ELF-1 (cell line): ENCODE data around the gene HYAL4.

Source experiments
- DNase-seq: peaks from one replicate; pipeline ENCODE4 v3.0.0-alpha.2; 2016; ENCODE audit warnings: low read depth, low spot score

Gene HYAL4

DNA sequence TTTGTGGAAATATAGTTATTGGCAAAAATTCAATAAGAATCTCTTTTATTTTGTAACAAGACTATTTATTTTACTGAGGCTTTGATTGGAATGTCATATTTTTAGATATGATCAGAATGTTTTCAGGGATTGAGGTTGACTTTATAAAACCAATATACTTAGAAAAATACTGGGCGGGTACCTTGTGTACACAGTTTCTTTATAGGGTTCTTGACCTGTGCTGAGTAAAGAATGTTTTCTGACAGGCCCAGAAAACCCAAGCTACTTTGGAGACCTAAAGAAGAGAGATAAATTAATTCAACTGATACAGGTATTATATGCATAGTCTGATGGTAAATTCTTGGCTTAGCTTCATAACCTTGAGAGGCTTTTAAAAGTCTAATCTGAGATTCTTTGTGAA is 56.1 kb downstream of the HYAL4 start:
- DNase-seq = no peak

- no peak for DNase-seq
Measured at GRCh38 chr7:123905714-123906113, 60.7 kb downstream of the HYAL4 start.

DNA sequence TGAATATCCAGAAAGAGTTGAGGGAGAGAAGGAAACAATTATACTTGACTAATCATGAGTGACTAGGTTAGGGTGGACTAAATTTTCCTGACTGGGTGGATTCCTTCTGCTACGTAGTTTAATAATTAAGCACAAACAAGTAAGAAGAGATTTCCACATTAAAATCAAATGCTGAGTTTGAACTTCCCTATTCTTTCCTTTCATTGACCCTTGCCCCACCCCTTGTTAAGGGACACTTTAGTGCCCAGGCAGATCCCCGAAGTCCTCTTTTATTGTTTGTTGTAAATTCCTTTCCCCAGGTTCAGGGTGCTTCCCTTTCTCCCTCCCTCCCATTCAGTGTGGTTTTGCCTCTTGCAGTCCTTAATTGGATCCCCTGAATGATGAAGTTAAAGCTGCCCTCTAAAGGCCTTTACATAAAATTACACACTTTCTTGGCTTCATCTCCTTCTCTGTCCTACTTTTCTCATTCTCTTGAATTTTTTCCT is 71.3 kb downstream of the HYAL4 start:
- DNase-seq = peak; percentile 58

- DNase-seq = no peak
Measured at GRCh38 chr7:123917878-123918277, 72.9 kb downstream of the HYAL4 start.

- no peak for DNase-seq
Measured at GRCh38 chr7:123918309-123918708, 73.3 kb downstream of the HYAL4 start.

GRCh38 chr7:123923599-123923998 is 78.6 kb downstream of the HYAL4 start:
- no peak for DNase-seq

DNA sequence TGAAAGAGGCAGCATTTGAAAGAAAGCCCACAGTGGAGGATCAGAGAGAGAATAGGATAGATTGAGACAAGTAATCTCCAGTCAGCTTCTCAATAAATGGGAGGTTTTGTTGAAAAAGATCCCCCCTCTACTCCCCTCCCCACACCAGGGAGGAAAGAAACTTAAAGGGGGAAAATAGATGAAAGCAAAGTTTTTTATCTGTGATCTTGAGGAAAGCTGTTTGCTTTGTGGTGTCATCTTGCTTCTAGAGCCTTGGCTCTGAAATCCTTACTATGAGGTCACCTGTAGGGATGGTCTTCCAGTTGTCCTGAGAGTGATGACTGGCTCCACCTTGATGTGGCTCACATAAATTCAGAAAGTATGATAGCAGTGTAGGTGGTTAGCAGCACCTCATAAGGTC is 80.0 kb downstream of the HYAL4 start, which contains the start of gene SPAM1:
SPAM1 (plus strand) TSS at position 301 of the 400 bp plus-strand sequence. CDS start 28,330 bp downstream, outside the sequence.
- DNase-seq = no peak
